GM18951 (cell line): ENCODE data around the gene RAG2.
"Not testable (repeated sequence)": the region's sequence is repeated elsewhere in the genome, so short reads cannot be mapped to it uniquely, and the experiment has no call there.

ENCODE experiments used
- POLR2A ChIP-seq: IDR thresholded peaks from 4 replicates; pipeline ENCODE4 v1.6.1; 2011; ENCODE audit warnings: mild to moderate bottlenecking; ENCODE audit not compliant: insufficient read length, insufficient read depth; ENCODE audit errors: extremely low read depth
- in situ Hi-C: fragments of 300-500 bp; cut with MboI; formaldehyde crosslinking; loops from one replicate; pipeline ENCODE4 v1.12.0; 2022; ENCODE audit warnings: low sequenced_read_pairs, mixed read lengths, inconsistent platforms; ENCODE audit not compliant: unreplicated experiment

The RAG2 gene

GRCh38 chr11:36583667-36584066 is 14.4 kb downstream of the RAG2 start:
- TF ChIP-seq POLR2A, result no peak
- in situ Hi-C loops, result no loop called here

DNA sequence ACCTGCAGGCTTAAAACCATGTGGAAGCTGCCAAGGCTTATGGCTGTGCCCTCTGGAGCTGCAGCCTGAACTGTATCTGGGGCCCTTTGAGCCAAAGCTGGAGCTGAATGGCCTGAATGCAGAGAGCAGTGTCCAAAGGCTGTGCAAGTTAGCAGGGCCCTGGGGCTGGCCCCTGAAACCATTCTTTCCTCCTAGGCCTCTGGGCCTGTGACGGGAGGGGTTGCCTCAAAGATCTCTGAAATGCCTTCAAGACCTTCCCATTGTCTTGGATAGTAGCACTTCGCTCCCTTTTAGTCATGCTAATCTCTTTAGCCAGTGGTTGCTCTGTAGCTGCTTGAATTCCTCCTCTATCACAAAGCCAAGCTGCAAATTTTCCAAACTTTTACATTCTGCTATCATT is 16.5 kb downstream of the RAG2 start:
- no peak for TF ChIP-seq POLR2A
- in situ Hi-C loops, result no loop called here

DNA sequence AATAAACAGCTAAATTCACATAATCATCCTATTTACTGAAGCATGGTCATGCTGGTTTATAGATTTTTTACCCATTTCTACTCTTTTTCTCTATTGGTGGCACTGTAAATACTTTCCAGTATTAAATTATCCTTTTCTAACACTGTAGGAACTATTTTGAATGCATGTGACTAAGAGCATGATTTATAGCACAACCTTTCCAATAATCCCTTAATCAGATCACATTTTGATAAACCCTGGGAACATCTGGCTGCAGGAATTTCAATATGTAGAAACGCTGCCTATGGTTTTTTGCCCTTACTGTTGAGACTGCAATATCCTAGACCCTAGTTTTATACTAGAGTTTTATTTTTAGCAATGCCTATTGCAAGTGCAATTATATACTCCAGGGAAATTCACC is 19.6 kb downstream of the RAG2 start:
- in situ Hi-C loops, result no loop called here
- no peak for TF ChIP-seq POLR2A

DNA sequence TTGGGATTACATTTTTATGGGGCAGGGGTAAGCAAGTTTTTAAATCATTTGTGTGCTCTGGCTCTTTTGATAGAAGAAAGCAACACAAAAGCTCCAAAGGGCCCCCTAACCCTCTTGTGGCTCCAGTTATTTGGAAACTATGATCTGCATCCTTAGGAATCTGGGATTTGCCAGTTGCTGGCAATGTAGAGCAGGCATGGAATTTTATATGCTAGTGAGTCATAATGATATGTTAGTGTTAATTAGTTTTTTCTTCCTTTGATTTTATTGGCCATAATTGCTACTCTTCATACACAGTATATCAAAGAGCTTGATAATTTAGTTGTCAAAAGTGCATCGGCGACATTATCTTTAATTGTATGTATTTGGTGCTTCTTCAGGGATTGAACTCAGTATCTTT is 20.2 kb downstream of the RAG2 start:
- in situ Hi-C loops, result no loop called here
- no peak for TF ChIP-seq POLR2A

DNA sequence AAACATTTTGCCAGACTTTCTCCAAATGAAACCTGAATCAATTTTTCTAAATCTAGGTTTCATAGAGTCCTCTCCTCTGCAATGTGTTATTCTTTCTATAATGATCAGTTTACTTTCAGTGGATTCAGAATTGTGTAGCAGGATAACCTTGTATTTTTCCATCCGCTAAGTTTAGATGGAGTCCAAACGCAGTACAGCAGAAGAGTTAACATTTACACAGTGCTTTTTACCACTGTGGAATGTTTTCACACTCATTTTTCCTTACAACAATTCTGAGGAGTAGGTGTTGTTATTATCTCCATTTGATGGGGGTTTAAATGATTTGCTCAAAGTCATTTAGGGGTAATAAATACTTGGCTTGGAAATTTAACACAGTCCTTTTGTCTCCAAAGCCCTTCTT is 20.7 kb downstream of the RAG2 start:
- no peak for TF ChIP-seq POLR2A
- in situ Hi-C loops, result no loop called here

- TF ChIP-seq POLR2A, result no peak
- in situ Hi-C loops, result no loop called here
These were observed 23.6 kb downstream of the RAG2 start for GRCh38 chr11:36574486-36574885.

- TF ChIP-seq POLR2A, result no peak
- in situ Hi-C loops, result loop anchor here (10.0 kb wide), 1 partner anchor 96 kb away; no protein-coding TSS in a partner anchor
These were observed 28.9 kb downstream of the RAG2 start for GRCh38 chr11:36569095-36569494.

DNA sequence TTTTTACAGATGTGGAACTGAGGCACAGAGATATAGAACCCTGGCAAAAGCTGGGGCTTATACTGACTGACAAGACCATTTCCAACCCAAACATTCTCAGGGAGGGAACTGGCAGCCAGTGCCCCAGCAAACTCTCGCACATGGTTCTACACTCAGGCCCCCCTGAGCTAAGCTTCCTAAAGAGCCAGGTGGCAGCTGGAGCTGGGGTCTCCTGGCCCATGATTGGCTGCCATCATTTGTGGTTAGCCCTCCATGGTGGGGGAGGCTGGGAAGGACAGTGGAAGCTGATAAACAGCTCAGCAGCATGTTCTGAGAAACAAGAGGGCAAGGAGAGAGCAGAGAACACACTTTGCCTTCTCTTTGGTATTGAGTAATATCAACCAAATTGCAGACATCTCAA is 30.3 kb downstream of the RAG2 start, which contains the start of gene RAG1:
RAG1 (plus strand) TSS at position 314 of the 400 bp plus-strand sequence. CDS start 5,298 bp downstream, outside the sequence.
- in situ Hi-C loops, result loop anchor here (10.0 kb wide), 1 partner anchor 97 kb away; no protein-coding TSS in a partner anchor
- no peak for TF ChIP-seq POLR2A

GRCh38 chr11:36566407-36567053 is 31.5 kb downstream of the RAG2 start:
- no peak for TF ChIP-seq POLR2A
- in situ Hi-C loops, result loop anchor here (10.0 kb wide), 1 partner anchor 98 kb away; no protein-coding TSS in a partner anchor

DNA sequence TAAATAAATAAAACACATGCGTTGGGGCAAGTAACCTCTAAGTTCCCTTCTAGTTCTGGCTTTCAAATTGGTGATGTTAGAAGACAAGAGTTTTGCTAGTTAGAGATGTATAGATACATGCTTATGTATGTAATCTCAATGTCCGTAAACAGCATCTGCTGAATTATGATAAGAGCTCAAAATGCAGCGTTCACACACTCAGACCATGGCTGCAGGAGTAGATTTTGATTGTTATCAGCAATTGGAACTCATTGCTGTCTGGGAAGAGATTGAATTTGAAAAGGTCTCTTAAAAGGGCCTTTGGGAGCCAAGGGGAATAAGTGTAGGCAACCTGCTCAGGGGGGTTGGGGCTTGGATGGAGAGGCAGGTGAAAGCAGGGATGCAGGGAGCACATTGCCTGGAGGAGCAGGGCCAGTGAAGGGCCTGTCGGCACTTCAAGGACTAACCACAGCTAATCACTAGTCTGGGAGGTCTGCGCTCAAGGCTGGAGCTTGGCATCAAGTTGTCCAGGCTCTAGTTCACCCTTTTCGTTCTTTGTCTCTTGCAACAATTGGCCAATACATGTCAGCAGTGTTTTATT is 32.9 kb downstream of the RAG2 start:
- in situ Hi-C loops, result loop anchor here (10.0 kb wide), 1 partner anchor 100 kb away; no protein-coding TSS in a partner anchor

GRCh38 chr11:36564376-36565030 is 33.5 kb downstream of the RAG2 start:
- no peak for TF ChIP-seq POLR2A
- in situ Hi-C loops, result loop anchor here (10.0 kb wide), 1 partner anchor 100 kb away; no protein-coding TSS in a partner anchor

More for the DNA sequence above, 32.9 kb downstream of the RAG2 start:
- no peak for TF ChIP-seq POLR2A

- in situ Hi-C loops, result no loop called here
- TF ChIP-seq POLR2A, result no peak
These were observed 39.2 kb downstream of the RAG2 start for GRCh38 chr11:36558571-36559413.

GRCh38 chr11:36557991-36558390 is 40.0 kb downstream of the RAG2 start:
- in situ Hi-C loops, result no loop called here
- TF ChIP-seq POLR2A, result no peak

GRCh38 chr11:36557390-36557789 is 40.6 kb downstream of the RAG2 start:
- in situ Hi-C loops, result not testable (repeated sequence)
